Astrocyte (in vitro differentiated cells and primary cell): ENCODE measurements around the gene TOR4A. TPM values are rescaled to one million over a fixed set of nuclear protein-coding genes. Genes with fewer than 3 reads are reported as not detected.
A peak's percentile ranks its signal among the peaks of the same experiment; 100 is the strongest.

ENCODE experiments used
- DNase-seq: peaks from one replicate; pipeline ENCODE4 v3.0.0-alpha.2; 2010; ENCODE audit warnings: low read depth
- FAIRE-seq: peaks from 2 replicates; lab custom pipeline; 2011; peaks lifted over from hg19 to GRCh38; lab: Jason Lieb, UNC
- H2AFZ ChIP-seq: 2 replicates; pipeline ENCODE4 v1.6.0; 2012; ENCODE audit warnings: low read depth, low read length, inconsistent platforms
- H3K27ac ChIP-seq: 2 replicates; pipeline ENCODE4 v1.5.1; 2011; ENCODE audit warnings: low read depth, low read length, inconsistent platforms
- H3K27me3 ChIP-seq: 2 replicates; pipeline ENCODE4 v1.6.0; 2011; ENCODE audit warnings: low read length, inconsistent platforms; ENCODE audit not compliant: insufficient read depth
- H3K36me3 ChIP-seq: 2 replicates; pipeline ENCODE4 v1.5.1; 2011; ENCODE audit warnings: low read length, inconsistent platforms; ENCODE audit not compliant: insufficient read depth
- H3K4me1 ChIP-seq: 2 replicates; pipeline ENCODE4 v1.5.1; 2011; ENCODE audit warnings: low read length, inconsistent platforms; ENCODE audit not compliant: insufficient read depth
- H3K4me2 ChIP-seq: 2 replicates; pipeline ENCODE4 v1.6.0; 2012; ENCODE audit warnings: low read length, inconsistent platforms
- H3K4me3 ChIP-seq: 2 replicates; pipeline ENCODE4 v1.5.1; 2011; ENCODE audit warnings: low read depth, mild to moderate bottlenecking, low read length, inconsistent platforms; ENCODE audit not compliant: insufficient read depth
- H3K79me2 ChIP-seq: 2 replicates; pipeline ENCODE4 v1.6.0; 2012; ENCODE audit warnings: mild to moderate bottlenecking, low read length, inconsistent platforms; ENCODE audit not compliant: insufficient read depth
- H3K9ac ChIP-seq: 2 replicates; pipeline ENCODE4 v1.6.0; 2012; ENCODE audit warnings: mild to moderate bottlenecking, low read length, inconsistent platforms
- H3K9me3 ChIP-seq: 2 replicates; pipeline ENCODE4 v1.5.1; 2012; ENCODE audit warnings: low read depth, mild to moderate bottlenecking, low read length, inconsistent platforms; ENCODE audit not compliant: insufficient read depth
- H4K20me1 ChIP-seq: 2 replicates; pipeline ENCODE4 v1.6.0; 2012; ENCODE audit warnings: low read length, inconsistent platforms; ENCODE audit not compliant: insufficient read depth
- H3K27ac Mint-ChIP-seq: one replicate; pipeline ENCODE4 v1.8.0; 2021; ENCODE audit warnings: mild to moderate bottlenecking, mixed read lengths; ENCODE audit not compliant: unreplicated experiment
- H3K27me3 Mint-ChIP-seq: one replicate; pipeline ENCODE4 v1.8.0; 2021; ENCODE audit warnings: low read depth, mixed read lengths; ENCODE audit not compliant: unreplicated experiment
- H3K36me3 Mint-ChIP-seq: one replicate; pipeline ENCODE4 v1.8.0; 2021; ENCODE audit warnings: low read depth, mixed read lengths; ENCODE audit not compliant: unreplicated experiment
- H3K4me1 Mint-ChIP-seq: one replicate; pipeline ENCODE4 v1.8.0; 2021; ENCODE audit warnings: low read depth, mixed read lengths; ENCODE audit not compliant: unreplicated experiment
- H3K4me3 Mint-ChIP-seq: one replicate; pipeline ENCODE4 v1.8.0; 2021; ENCODE audit warnings: mild to moderate bottlenecking, moderate library complexity, mixed read lengths; ENCODE audit not compliant: unreplicated experiment
- H3K9me3 Mint-ChIP-seq: one replicate; pipeline ENCODE4 v1.8.0; 2021; ENCODE audit warnings: mild to moderate bottlenecking, mixed read lengths; ENCODE audit not compliant: unreplicated experiment
- EZH2 ChIP-seq: IDR thresholded peaks from 2 replicates; pipeline ENCODE4 v1.6.1; 2012; ENCODE audit warnings: mild to moderate bottlenecking, low read length, inconsistent platforms; ENCODE audit not compliant: insufficient read depth
- total RNA-seq: library from RNA; stranded (reverse); gene quantifications from 2 replicates; pipeline ENCODE4 v1.2.1, GENCODE V29; 2021
- TF ChIP-seq, protein P1 (sequence below): IDR thresholded peaks from 2 replicates; pipeline ENCODE4 v1.5.1; 2011; ENCODE audit warnings: low read depth, mild to moderate bottlenecking, inconsistent platforms, low read length, moderate library complexity; ENCODE audit not compliant: insufficient read depth

Gene TOR4A
- total RNA-seq, 1 donor from 2014 or later, result 11.8 TPM

- H3K4me2 ChIP-seq, result peak overlapping the region; percentile 59
- H3K27ac ChIP-seq, result no peak overlapping the region
- H3K79me2 ChIP-seq, result no peaks in the 10 kb centered on the region
- no peak overlapping the region for H3K4me3 Mint-ChIP-seq
- DNase-seq (peak; percentile 44), FAIRE-seq (no peak)
- no peaks in the 10 kb centered on the region for H3K9me3 ChIP-seq
- H4K20me1 ChIP-seq, result no peaks in the 10 kb centered on the region
- TF ChIP-seq, protein P1, sequence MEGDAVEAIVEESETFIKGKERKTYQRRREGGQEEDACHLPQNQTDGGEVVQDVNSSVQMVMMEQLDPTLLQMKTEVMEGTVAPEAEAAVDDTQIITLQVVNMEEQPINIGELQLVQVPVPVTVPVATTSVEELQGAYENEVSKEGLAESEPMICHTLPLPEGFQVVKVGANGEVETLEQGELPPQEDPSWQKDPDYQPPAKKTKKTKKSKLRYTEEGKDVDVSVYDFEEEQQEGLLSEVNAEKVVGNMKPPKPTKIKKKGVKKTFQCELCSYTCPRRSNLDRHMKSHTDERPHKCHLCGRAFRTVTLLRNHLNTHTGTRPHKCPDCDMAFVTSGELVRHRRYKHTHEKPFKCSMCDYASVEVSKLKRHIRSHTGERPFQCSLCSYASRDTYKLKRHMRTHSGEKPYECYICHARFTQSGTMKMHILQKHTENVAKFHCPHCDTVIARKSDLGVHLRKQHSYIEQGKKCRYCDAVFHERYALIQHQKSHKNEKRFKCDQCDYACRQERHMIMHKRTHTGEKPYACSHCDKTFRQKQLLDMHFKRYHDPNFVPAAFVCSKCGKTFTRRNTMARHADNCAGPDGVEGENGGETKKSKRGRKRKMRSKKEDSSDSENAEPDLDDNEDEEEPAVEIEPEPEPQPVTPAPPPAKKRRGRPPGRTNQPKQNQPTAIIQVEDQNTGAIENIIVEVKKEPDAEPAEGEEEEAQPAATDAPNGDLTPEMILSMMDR, result no peak
- TF ChIP-seq EZH2, result no peak
- peak overlapping the region; percentile 80 for H2AFZ ChIP-seq
- no peaks in the 10 kb centered on the region for H3K36me3 ChIP-seq
- H3K9me3 Mint-ChIP-seq, result no peaks in the 10 kb centered on the region
- H3K4me3 ChIP-seq, result no peak overlapping the region
- peaks cover 3% of the 10 kb centered on the region for H3K4me1 Mint-ChIP-seq
- peaks cover under 1% of the 10 kb centered on the region for H3K27me3 ChIP-seq
- H3K27me3 Mint-ChIP-seq, result peaks cover 2% of the 10 kb centered on the region
- no peaks in the 10 kb centered on the region for H3K36me3 Mint-ChIP-seq
- H3K4me1 ChIP-seq, result peaks cover 19% of the 10 kb centered on the region
- no peak overlapping the region for H3K27ac Mint-ChIP-seq
- H3K9ac ChIP-seq, result peak overlapping the region; percentile 43
Measured at GRCh38 chr9:137305060-137305797, 27.7 kb downstream of the TOR4A start.

GRCh38 chr9:137305798-137306065 is 28.2 kb downstream of the TOR4A start:
- Histone ChIP-seq H3K9ac (no peak overlapping the region), H3K27ac (no peak overlapping the region), H4K20me1 (no peaks in the 10 kb centered on the region), H3K4me2 (peak overlapping the region; percentile 59), H3K27me3 (no peaks in the 10 kb centered on the region), H2AFZ (peak overlapping the region; percentile 80), H3K36me3 (no peaks in the 10 kb centered on the region), H3K9me3 (no peaks in the 10 kb centered on the region), H3K79me2 (no peaks in the 10 kb centered on the region), H3K4me3 (no peak overlapping the region), H3K4me1 (peaks cover 17% of the 10 kb centered on the region)
- no peaks in the 10 kb centered on the region for H3K9me3 Mint-ChIP-seq
- DNase-seq (no peak), FAIRE-seq (no peak)
- H3K36me3 Mint-ChIP-seq, result no peaks in the 10 kb centered on the region
- H3K4me3 Mint-ChIP-seq, result no peak overlapping the region
- no peak for TF ChIP-seq EZH2
- TF ChIP-seq, protein P1, result no peak
- H3K27me3 Mint-ChIP-seq, result peaks cover 2% of the 10 kb centered on the region
- peaks cover 1% of the 10 kb centered on the region for H3K4me1 Mint-ChIP-seq
- H3K27ac Mint-ChIP-seq, result no peak overlapping the region

- no peaks in the 10 kb centered on the region for H3K9me3 Mint-ChIP-seq
- Histone ChIP-seq H3K27ac (no peak overlapping the region), H3K4me1 (peaks cover 17% of the 10 kb centered on the region), H3K27me3 (no peaks in the 10 kb centered on the region), H3K79me2 (no peaks in the 10 kb centered on the region), H3K9ac (no peak overlapping the region), H3K36me3 (no peaks in the 10 kb centered on the region), H3K9me3 (no peaks in the 10 kb centered on the region), H3K4me3 (no peak overlapping the region), H4K20me1 (no peaks in the 10 kb centered on the region), H3K4me2 (peak overlapping the region; percentile 59), H2AFZ (peak overlapping the region; percentile 80)
- no peak overlapping the region for H3K4me3 Mint-ChIP-seq
- H3K27ac Mint-ChIP-seq, result no peak overlapping the region
- FAIRE-seq (no peak), DNase-seq (no peak)
- H3K4me1 Mint-ChIP-seq, result no peaks in the 10 kb centered on the region
- TF ChIP-seq, protein P1, result no peak
- TF ChIP-seq EZH2, result no peak
- H3K27me3 Mint-ChIP-seq, result peaks cover 2% of the 10 kb centered on the region
- no peaks in the 10 kb centered on the region for H3K36me3 Mint-ChIP-seq
Measured at GRCh38 chr9:137306066-137306849, 28.7 kb downstream of the TOR4A start.
